LoVo (cell line): ENCODE data around the gene NAE1.
A peak's percentile ranks its signal among the peaks of the same experiment; 100 is the strongest.

Source experiments
- DNase-seq: peaks from one replicate; pipeline ENCODE4 v3.0.0-alpha.2; 2016; ENCODE audit warnings: low spot score

NAE1 gene

DNA sequence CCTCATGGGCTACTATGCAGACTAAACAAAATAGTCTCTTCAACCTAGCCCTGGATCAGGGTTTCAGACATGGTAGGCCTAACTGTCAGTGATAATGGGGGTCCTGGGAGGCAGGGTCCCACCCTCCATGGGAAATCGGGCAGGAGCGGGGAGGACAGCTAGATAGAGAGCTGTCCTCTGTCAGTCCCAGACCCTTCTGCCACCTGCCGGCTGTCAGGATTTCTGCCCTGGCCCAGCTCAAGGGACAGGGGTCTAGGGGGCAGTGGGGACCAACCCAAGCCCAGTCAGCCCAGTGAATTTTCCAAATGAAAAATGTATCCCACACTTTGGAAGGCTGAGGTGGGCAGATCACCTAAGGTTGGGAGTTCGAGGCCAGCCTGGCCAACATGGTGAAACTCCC lies 18.8 kb upstream of the NAE1 start:
- DNase-seq, result no peak

DNA sequence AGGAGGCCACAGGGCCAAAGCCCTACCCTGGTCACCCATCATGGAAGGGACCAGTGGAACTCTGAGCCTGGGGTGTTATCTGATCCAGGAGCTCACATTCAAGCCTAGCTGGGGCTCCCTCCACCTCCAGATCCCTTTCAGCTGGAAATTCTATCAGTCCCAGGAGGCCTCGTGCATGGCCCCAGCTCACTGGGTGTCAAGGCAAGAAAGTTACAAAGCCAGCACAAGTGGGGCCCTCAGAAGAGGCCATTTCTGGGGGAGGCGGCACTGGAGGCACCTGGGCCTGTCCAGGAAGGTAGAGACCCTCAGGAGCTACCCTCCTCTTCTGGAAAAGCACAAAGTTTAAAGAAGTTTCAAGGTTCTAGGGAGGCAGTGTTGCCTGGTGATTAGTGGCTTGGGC lies 18.2 kb upstream of the NAE1 start:
- no peak for DNase-seq

DNA sequence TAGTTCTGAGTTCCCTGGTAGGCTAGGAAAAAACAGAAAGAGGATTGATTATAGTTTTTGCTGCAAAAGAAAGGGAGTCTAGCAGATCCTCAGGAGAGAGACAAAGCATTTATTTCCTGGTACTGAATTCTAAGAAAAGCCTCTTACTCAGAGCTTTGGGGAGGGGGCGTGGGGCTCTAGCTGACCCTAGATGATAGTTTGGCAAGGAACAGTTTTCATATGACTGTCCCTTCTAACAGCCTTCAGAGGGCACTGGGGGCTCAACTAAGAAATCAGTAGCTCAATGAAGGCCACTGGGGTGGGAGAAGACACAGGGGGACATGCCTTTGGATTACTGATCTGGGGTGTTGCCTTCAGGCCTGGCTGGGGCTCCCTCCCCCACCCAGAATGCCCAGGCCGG lies 17.4 kb upstream of the NAE1 start:
- no peak for DNase-seq

DNA sequence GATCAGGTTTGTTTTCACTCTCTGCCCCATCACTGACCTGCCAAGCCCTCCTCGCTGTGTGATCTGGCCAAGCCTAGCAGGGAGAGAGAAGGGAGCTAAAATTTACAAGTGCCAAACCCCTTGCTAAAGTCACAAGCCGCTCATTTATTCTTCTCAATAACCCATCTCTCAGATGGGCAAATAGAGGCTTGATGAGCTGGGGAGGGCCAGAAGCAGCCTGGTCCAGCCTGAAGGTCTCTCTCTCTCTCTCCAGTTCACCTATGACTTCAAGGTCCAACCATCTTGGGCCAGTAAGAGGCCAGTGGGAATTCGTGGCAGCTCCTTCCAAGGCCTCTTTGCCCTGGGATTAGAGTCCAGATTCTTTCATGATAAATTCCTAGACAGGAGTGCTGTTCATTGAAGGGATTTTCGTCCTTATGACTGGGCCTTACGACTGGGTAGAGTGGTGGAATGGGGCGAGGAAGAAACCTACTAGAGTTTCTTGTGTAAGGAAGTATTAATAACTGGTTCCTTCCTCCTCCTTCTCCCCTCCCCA lies 16.8 kb upstream of the NAE1 start:
- DNase-seq, result no peak

DNA sequence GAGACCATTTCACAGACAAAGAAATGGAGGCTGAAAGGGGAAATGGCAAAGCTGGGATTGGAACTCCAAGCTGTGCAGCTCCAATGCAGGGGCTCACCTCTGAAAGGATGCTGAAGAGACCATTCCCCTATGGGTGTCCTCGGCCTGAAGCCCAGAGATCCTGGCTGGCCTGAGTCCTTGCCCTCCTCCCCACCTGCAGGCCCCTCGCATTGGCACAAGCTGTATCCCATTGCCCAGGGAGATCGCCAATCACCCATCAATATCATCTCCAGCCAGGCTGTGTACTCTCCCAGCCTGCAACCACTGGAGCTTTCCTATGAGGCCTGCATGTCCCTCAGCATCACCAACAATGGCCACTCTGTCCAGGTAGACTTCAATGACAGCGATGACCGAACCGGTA lies 16.1 kb upstream of the NAE1 start:
- DNase-seq, result no peak

DNA sequence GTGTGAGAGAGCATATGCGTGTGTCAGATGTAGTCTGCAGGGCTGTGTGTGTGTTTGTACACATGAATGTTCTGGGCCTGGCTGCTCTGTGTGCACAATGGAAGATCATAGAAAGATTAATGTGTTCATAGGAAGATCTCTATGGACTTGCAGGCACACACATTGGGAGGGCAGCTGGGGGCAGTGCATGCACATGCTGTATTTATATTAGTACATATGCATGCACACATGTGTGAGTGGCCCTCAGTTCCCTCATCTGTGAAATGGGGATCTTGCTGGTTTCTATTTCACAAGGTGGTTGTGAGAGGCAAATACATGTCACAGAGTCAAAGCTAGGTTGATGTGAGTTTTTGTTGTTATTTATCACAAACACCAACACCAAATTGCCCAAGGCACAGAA lies 15.5 kb upstream of the NAE1 start:
- no peak for DNase-seq

DNA sequence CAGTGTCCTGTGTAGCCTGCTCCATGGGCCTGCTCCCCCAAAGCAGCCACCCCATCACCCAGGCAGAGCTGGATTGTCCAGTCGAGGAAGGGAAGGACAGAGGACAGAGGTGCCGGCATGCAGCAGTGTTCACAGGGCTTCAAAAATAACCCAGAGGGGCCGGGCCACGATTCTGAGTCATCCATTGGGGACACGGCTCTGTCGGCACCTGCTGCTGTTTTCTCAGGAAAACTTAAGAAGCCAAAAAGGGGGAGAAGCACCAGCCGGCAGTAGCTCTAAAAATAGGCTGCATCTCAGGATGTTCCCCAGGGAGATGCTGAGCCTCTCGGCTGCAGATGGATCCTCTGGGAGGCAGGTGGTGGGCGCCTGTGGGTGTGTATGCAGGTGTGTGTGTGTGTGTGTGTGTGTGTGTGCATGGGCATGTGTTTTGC lies 15.0 kb upstream of the NAE1 start:
- DNase-seq, result no peak

DNA sequence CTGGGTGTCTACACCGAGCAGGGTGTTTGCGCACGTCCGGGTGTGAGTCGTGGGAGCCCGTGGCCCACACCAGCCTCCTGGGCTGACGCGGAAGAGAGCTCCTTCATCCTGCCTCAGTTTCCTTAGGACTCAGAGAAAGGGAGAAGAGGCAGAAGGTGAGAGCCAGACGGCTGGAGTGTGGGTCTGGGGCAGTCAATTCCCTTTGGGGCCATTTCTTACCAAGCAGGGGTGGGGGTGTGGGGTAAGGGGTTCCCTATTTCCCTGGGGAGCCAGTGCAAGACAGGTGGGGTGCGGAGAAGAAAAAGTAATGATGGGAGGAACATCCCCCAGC lies 14.3 kb upstream of the NAE1 start:
- no peak for DNase-seq

DNA sequence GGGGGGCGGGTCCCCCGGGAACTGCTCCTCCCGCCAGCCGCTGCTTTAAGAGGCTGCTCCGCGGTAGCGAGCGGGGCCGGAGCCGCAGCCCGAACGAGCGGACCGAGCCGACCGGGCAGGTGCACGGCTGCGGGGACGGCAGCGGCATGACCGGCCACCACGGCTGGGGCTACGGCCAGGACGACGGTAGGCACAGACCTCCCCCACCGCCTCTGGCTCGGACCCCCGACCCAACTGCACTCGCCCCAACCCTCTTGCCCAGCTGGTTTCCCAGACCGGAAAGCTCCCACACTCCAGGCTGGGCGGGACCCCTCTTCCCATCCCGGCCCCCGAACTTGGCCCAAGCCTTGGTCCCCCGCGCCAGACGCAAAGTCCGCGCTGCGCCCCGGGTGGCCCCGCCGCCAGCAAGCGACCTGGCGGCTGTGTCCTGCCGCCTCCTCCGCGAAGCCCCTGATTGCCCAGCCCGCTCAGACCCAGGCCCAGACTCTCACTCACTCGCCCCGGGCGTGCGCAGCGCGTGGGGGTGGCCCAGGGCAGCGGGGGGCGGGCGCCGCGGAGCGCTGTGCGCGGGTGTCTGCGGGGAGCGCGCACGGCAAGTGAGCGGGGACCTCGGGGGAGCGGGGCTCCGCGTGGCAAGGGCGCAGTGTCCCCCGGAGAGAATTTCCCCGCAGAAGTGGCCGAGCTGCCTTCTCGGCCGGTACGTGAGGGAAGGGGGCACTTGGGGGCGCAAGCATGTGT lies 13.7 kb upstream of the NAE1 start, which contains the start of gene CA7:
Gene CA7, plus strand, starts transcription at position 73 of the 738 bp plus-strand sequence. Its CDS starts 74 bp downstream, at position 147.
- no peak for DNase-seq

DNA sequence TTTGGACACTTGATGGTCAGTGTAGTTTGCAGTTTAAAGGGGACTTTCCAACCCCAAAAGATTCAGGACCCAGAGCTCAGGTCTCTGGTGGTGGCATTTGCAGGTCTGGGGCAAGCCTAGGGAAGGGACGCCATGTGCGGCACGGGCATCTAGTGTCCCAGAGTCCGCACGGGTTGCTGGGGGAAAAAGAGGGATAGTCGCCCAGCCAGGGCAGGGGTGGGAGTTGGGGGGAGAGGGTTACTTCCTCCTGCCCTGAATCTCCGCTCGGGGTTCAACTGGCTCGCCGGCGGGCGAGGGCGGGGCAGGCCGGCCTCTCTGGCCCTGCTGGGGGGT lies 13.2 kb upstream of the NAE1 start:
- no peak for DNase-seq

DNA sequence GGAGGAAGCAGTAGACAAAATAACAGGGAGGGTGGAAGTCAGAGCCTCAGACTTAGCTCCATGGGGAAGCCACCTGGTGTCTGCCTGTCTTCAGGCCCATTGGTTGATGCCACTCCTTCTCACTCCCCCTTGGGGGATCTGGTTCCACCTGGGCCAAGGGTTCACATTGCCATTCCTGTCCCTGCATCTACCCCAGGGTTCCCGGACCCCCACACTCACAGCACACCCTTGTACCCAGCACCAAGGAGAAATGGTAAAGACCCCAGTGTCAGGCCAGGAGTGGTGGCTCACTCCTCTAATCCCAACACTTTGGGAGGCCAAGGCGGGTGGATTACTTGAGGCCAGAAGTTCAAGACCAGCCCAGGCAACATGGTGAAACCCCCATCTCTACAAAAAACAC lies 12.4 kb upstream of the NAE1 start:
- DNase-seq, result no peak

DNA sequence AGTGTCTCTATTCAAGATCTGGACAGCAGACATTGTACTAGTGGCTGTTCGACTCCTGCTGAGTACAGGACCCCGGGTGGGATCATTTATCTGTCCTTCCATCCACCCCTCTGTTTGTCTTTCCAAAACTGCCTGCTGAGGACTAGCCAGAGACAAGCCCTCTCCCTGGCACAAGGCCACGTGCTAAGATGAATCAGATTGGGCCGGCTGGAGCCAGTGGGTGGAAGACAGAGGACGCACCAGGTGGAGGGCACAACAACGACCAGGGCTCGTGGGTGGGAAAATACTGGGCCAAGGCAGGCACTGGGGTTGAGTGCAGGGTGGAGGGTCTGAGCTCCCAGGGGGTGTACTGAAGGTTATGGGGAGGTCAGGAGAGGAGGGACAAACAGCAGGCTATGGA lies 12.0 kb upstream of the NAE1 start:
- DNase-seq, result no peak

DNA sequence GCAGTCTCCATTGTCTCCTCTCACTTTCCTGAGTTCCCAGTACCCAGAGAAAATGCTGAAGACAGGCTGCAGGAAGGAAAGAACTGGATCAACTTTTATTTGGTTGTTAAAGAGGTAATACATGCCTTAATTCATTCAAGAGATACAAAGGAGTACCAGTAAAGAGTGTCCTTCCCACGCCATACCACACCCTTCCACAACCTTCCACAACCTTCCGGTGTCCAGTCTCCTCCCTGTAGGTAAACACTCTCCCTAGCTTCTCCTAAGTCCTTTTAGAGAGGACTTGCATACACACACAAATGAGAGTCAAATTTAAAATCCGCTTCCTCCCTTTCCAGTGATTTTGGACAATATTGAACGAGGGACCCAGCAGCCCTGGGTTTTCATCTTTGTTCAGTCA lies 10.6 kb upstream of the NAE1 start:
- DNase-seq, result no peak

DNA sequence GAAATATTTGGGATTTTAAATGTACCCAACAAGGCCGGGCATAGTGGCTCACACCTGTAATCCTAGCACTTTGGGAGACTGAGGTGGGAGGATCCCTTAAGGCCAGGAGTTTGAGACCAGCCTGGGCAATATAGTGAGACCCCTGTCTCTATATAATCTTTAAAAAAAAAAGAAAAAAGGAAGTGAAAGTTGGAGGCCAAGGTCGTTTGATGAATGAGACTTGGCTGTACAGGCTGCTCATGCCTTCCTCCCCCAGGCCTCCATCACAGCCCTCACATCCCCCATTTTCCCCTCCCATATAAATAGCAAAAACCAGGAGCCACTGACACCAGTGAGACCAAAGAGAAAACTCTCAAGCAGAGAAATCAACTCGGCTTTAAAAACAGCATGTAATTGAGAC lies 10.1 kb upstream of the NAE1 start:
- no peak for DNase-seq

DNA sequence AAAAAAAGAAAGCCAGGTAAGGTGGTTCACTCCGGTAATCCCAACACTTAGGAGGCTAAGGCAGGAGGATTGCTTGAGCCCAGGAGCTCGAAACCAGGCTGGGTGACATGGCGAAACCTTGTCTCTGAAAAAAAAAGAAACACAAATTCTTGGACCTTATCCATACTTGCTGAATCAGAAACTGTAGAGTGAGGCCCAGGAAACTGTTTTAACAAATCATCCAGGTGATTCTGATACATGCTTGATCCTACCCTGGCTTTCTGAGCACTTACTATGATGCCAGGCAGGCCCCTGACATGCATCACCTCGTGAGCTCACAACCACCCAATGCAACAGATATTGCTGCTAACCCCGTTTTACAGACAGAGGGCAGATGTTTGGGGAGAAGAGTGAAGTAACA lies 4.0 kb upstream of the NAE1 start:
- no peak for DNase-seq

DNA sequence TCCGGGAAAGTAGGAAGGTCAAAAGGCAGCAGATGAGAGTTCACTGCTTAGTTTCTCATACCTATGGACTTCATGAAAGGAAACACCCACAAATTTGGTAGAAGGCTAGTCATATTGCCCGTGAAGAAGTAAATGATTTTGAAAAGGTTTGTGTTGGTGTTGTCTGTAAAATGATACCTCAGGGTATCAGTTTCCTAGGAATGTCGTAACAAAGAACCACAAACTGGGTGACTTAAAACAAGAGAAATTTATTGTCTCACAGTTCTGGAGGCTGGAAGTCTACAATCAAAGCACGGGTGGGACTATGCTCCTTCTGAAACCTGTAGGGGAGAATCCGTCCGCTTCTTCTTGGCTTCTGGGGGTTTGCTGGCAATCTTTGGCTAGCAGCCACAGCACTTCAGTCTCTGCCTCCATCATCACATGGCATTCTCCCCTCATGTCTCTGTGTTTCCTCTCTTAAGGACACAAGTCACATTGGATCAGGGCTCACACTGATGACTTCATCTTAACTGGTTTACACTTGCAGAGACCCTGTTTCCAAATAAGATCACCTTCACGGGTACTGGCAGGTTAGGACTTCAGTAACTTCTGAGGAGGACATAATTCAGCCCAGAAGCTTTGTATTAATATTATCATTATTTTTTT lies 2.0 kb upstream of the NAE1 start:
- DNase-seq, result peak; percentile 9

DNA sequence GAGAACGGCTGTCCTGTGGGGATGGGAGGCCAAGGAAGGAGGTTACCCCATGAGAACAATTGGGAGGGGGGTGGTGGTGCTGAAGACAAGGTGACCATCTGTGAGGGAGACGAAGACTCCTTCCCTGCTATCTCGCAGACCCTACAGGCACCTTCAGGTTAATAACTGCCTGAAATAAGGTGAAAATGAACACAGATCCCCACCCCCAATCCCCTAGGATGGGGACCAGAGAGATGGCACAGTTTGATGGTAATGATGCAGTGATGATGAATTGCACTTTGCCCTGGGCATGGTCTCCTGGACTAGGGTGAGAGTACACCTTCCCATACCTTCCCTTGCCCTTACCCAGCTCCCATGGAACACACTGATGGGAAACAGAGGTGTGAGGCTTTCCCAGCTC lies 1.4 kb upstream of the NAE1 start:
- DNase-seq, result no peak

DNA sequence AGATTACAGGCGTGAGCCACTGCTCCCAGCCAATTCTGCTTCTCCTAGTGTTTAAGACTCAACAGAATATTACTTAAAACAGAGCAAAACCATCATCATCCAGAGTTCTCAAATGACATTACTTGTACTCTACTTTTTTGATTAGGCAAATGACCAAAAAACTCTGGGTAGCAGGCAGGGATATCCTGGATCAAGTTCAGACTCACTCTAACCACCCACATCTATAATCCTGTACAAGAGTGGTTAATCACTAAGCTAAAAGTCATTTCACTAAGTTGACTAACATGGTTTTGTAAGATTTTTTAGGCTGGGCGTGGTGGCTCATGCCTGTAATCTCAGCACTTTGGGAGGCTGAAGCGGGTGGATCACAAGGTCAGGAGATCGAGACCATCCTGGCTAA lies 6.8 kb downstream of the NAE1 start:
- no peak for DNase-seq

DNA sequence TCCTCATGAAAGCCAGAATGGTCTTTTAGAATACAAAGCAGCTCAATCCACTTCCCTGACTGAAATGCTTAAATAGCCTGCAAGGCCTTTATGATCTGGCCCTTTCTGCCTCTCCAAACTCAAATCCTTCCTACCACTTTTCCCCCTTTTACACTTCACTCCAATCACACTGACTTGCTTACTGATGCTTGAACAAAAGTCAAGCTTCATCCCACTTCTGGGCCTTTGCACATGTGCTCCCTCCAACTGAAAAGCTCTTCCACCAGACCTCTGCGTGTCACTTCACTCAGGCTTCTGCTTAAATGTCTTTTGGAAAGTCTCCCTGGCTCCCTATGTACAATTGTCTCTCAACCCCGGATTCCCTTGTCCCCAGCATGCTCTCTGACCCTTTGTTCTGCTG lies 16.0 kb downstream of the NAE1 start:
- no peak for DNase-seq

DNA sequence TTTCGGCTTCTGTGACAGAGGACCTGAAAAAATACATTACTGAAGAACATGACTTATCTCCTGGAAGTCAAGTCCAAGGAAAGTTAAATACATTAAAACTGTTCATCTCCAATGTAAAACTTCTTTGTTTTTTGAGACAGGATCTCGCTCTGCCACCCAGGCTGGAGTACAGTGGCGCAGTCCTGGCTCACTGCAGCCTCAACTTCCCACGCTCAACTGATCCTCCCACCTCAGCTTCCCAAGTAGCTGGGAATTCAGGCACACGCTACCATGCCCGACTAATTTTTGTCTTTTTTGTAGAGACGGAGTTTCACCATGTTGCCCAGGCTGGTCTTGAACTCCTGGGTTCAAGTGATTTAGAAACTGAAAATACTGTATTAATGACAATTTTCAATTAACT lies 19.7 kb downstream of the NAE1 start:
- no peak for DNase-seq

DNA sequence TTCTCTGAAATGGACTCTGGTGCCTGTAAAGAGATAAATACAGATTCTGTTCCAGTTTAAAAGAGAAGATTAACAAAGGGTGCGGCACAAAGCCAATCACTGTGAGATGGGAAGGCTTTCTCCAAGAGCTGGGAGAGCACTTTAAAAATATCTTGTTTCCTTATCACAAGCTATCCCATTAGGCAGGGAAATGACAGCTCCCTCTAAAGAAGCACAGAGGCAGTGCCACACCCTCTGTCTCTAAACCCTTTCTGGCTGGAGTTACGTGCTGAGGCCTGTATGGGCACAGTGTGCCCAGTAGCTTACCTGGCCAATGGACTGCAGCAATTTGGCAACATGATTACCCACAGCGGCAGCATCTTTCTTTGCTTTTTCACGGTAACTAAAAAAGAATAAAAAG lies 20.4 kb downstream of the NAE1 start:
- no peak for DNase-seq

DNA sequence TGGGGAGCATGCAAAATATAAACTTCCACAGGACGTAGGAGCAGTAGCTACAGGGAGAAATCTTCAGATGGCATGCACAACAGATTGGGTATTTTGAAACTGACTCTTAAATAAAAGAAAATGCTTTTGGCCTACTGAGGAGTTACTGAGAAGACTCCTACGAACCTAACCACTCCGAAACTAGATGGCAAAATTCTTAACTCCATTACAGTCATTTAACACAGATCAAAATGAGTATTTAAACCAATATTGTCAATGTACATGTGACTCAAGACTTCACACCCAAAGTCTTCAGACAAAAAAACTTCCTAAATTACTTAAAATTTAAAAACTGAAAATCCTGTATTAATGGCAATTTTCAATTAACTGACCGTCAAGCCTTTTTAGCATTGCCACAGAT lies 21.0 kb downstream of the NAE1 start:
- no peak for DNase-seq

DNA sequence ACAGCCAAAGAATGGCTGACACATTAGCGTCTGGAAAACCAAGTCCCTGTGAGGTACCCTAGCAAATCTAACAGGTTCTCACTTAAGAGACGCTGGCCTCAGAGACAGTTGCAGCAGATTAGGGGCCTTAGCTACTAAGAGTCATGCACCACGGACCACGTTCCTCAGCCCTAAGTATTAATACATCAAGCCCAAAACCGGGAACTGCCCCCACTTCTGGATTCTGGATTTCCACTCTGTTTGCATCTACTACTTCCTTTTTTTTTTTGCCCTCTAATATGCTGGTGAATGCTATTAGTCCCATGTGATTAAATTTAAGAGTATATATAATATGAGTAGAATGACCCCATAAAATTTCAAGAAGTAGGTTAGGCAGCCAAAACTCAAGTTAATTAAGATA lies 28.6 kb downstream of the NAE1 start:
- no peak for DNase-seq
